ENCODE data around the gene WDR53. TPM values are rescaled to one million over a fixed set of nuclear protein-coding genes. Genes with fewer than 3 reads are reported as not detected.

WDR53 gene
- total RNA-seq, 1 experiment from 2014 or later: 18.6 TPM

GRCh38 chr3:196547067-196547466, 21.3 kb downstream of the WDR53 start:
- no TSS peak for BruUV-seq (replicated peaks)
- Histone ChIP-seq H3K4me1 (ENCODE audit: control insufficient read depth, insufficient read depth, low read length) (no peaks in the 10 kb centered on the region), H3K27me3 (ENCODE audit: control insufficient read depth, insufficient read depth, low read length) (no peaks in the 10 kb centered on the region), H3K4me3 (ENCODE audit: low read depth in 2 of 2, low read length in 2 of 2) (no peak overlapping the region), H3K36me3 (ENCODE audit: control insufficient read depth, insufficient read depth, low read length) (no peaks in the 10 kb centered on the region), H3K9me3 (ENCODE audit: control insufficient read depth, insufficient read depth, low read depth, low read length) (no peaks in the 10 kb centered on the region; the same call in 1 of the 2 replicates), H3K27ac (ENCODE audit: low read length) (no peak overlapping the region)
- intact Hi-C loops (cut with micrococcal nuclease; ENCODE audit: unreplicated experiment) (no loop called here), in situ Hi-C loops (cut with HindIII; ENCODE audit: low pct_unique_long_range_greater_than_20kb, low sequenced_read_pairs) (no loop called here)
- TF ChIP-seq REST (IDR thresholded peaks at IDR 0.05; ENCODE audit: insufficient read depth in 1 of 2, low read depth in 2 of 2, low read length in 1 of 2): no peak
- TF ChIP-seq TCF7L2 (IDR thresholded peaks at IDR 0.05; ENCODE audit: low read depth, low read length): no peak
- TF ChIP-seq POLR2AphosphoS5 (IDR thresholded peaks at IDR 0.05; ENCODE audit: low read depth, low read length): no peak
- TF ChIP-seq CTCF (IDR thresholded peaks at IDR 0.05): no peak
- no peak for TF ChIP-seq SIN3A (IDR thresholded peaks at IDR 0.05; ENCODE audit: borderline replicate concordance, insufficient read depth, low read depth, low read length)
- ATAC-seq: no peak; the same call in 1 of the 2 replicates
- no peak for DNase-seq (ENCODE audit: low read depth, low spot score)
- POLR2A ChIA-PET: no interaction called here
- CTCF ChIA-PET: no interaction called here

- no peaks in the 10 kb centered on the region; the same call in 1 of the 2 replicates for H3K9me3 ChIP-seq (ENCODE audit: control insufficient read depth, insufficient read depth, low read depth, low read length)
- ATAC-seq (no peak), DNase-seq (ENCODE audit: low read depth, low spot score) (no peak)
- H3K4me1 ChIP-seq (ENCODE audit: control insufficient read depth, insufficient read depth, low read length): no peaks in the 10 kb centered on the region
- ChIA-PET CTCF (no interaction called here), POLR2A (interaction anchor here (0.6 kb wide), 1 partner anchor 131 kb away, joined by 12 read pairs; no protein-coding TSS in a partner anchor)
- TF ChIP-seq POLR2AphosphoS5 (IDR thresholded peaks at IDR 0.05; ENCODE audit: low read depth, low read length): no peak
- no peak for TF ChIP-seq SIN3A (IDR thresholded peaks at IDR 0.05; ENCODE audit: borderline replicate concordance, insufficient read depth, low read depth, low read length)
- no peak for TF ChIP-seq CTCF (IDR thresholded peaks at IDR 0.05)
- no peak for TF ChIP-seq REST (IDR thresholded peaks at IDR 0.05; ENCODE audit: insufficient read depth in 1 of 2, low read depth in 2 of 2, low read length in 1 of 2)
- TF ChIP-seq TCF7L2 (IDR thresholded peaks at IDR 0.05; ENCODE audit: low read depth, low read length): no peak
- in situ Hi-C loops (cut with HindIII; ENCODE audit: low pct_unique_long_range_greater_than_20kb, low sequenced_read_pairs): no loop called here
- no peak overlapping the region for H3K4me3 ChIP-seq (ENCODE audit: low read depth in 2 of 2, low read length in 2 of 2)
- H3K27me3 ChIP-seq (ENCODE audit: control insufficient read depth, insufficient read depth, low read length): no peaks in the 10 kb centered on the region
- H3K27ac ChIP-seq (ENCODE audit: low read length): no peak overlapping the region
- intact Hi-C loops (cut with micrococcal nuclease; ENCODE audit: unreplicated experiment): no loop called here
- BruUV-seq (replicated peaks): no TSS peak
- H3K36me3 ChIP-seq (ENCODE audit: control insufficient read depth, insufficient read depth, low read length): no peaks in the 10 kb centered on the region
Observed at GRCh38 chr3:196546537-196546936, 21.8 kb downstream of the WDR53 start.
